ENCODE data around the gene SYS1.

Gene SYS1

GRCh38 chr20:45372241-45372640, 9.3 kb downstream of the SYS1 start:
- H3K4me3 ChIP-seq (ENCODE audit: low read length), result no peak overlapping the region
- DNase-seq (ENCODE audit: low read depth), result no peak
- no peak for TF ChIP-seq CTCF (IDR thresholded peaks at IDR 0.05; ENCODE audit: insufficient read depth, low read depth, low read length, missing control alignments)

- peak; percentile 6 for TF ChIP-seq CTCF (IDR thresholded peaks at IDR 0.05; ENCODE audit: insufficient read depth, low read depth, low read length, missing control alignments)
- no peak overlapping the region for H3K4me3 ChIP-seq (ENCODE audit: low read length)
- peak; percentile 14 for DNase-seq (ENCODE audit: low read depth)
These were observed 9.8 kb downstream of the SYS1 start for GRCh38 chr20:45372646-45373352.

GRCh38 chr20:45373353-45374100, 10.6 kb downstream of the SYS1 start:
- DNase-seq (ENCODE audit: low read depth), result peak; percentile 86
- TF ChIP-seq CTCF (IDR thresholded peaks at IDR 0.05; ENCODE audit: insufficient read depth, low read depth, low read length, missing control alignments), result peak; percentile 91
- H3K4me3 ChIP-seq (ENCODE audit: low read length), result peak overlapping the region; percentile 50

GRCh38 chr20:45374101-45374467, 11.1 kb downstream of the SYS1 start:
- H3K4me3 ChIP-seq (ENCODE audit: low read length), result peak overlapping the region; percentile 50
- no peak for DNase-seq (ENCODE audit: low read depth)
- no peak for TF ChIP-seq CTCF (IDR thresholded peaks at IDR 0.05; ENCODE audit: insufficient read depth, low read depth, low read length, missing control alignments)

- H3K4me3 ChIP-seq (ENCODE audit: low read length), result no peak overlapping the region
- DNase-seq (ENCODE audit: low read depth), result no peak
- no peak for TF ChIP-seq CTCF (IDR thresholded peaks at IDR 0.05; ENCODE audit: insufficient read depth, low read depth, low read length, missing control alignments)
These were observed 12.0 kb downstream of the SYS1 start for GRCh38 chr20:45374966-45375365.

- no peak for DNase-seq (ENCODE audit: low read depth)
- no peak for TF ChIP-seq CTCF (IDR thresholded peaks at IDR 0.05; ENCODE audit: insufficient read depth, low read depth, low read length, missing control alignments)
- H3K4me3 ChIP-seq (ENCODE audit: low read length), result no peak overlapping the region
These were observed 14.3 kb downstream of the SYS1 start for GRCh38 chr20:45377269-45377668.

Measured in epithelial cell of esophagus (primary cell).